Nephron progenitor cell (in vitro differentiated cells): ENCODE measurements around the gene HPX.

Experiments
- DNase-seq: peaks from one replicate; pipeline ENCODE4 v3.0.0; 2021
- H3K27ac Mint-ChIP-seq: 2 replicates; pipeline ENCODE4 v1.8.0; 2021; ENCODE audit warnings: mild to moderate bottlenecking, moderate library complexity, mixed read lengths
- H3K27me3 Mint-ChIP-seq: 2 replicates; pipeline ENCODE4 v1.8.0; 2021; ENCODE audit warnings: mild to moderate bottlenecking, low read depth, mixed read lengths; ENCODE audit not compliant: poor library complexity
- H3K36me3 Mint-ChIP-seq: 2 replicates; pipeline ENCODE4 v1.8.0; 2021; ENCODE audit warnings: low read depth, mixed read lengths
- H3K4me1 Mint-ChIP-seq: 2 replicates; pipeline ENCODE4 v1.8.0; 2021; ENCODE audit warnings: mixed read lengths
- H3K4me3 Mint-ChIP-seq: 2 replicates; pipeline ENCODE4 v1.8.0; 2021; ENCODE audit warnings: mild to moderate bottlenecking, moderate library complexity, mixed read lengths
- H3K9me3 Mint-ChIP-seq: 2 replicates; pipeline ENCODE4 v1.8.0; 2021; ENCODE audit warnings: mild to moderate bottlenecking, moderate library complexity, mixed read lengths
- TF ChIP-seq, protein P1 (sequence below): fragments of 200-600 bp; sonication (generic); IDR thresholded peaks from 2 replicates; pipeline ENCODE4 v1.5.0; 2021; ENCODE audit warnings: antibody characterized with exemption

The HPX gene

GRCh38 chr11:6419009-6419631 is 21.7 kb downstream of the HPX start, which contains the start of gene APBB1:
APBB1 (minus strand) TSS chr11:6419094; CDS start chr11:6411347, 7,747 bp downstream.
- no peaks in the 10 kb centered on the region for H3K9me3 Mint-ChIP-seq
- no peak within 1 kb of the TSS for H3K27ac Mint-ChIP-seq
- peaks cover 10% of the 10 kb centered on the region for H3K4me1 Mint-ChIP-seq
- peak within 1 kb of the TSS; percentile 84 for H3K4me3 Mint-ChIP-seq
- TF ChIP-seq, protein P1, sequence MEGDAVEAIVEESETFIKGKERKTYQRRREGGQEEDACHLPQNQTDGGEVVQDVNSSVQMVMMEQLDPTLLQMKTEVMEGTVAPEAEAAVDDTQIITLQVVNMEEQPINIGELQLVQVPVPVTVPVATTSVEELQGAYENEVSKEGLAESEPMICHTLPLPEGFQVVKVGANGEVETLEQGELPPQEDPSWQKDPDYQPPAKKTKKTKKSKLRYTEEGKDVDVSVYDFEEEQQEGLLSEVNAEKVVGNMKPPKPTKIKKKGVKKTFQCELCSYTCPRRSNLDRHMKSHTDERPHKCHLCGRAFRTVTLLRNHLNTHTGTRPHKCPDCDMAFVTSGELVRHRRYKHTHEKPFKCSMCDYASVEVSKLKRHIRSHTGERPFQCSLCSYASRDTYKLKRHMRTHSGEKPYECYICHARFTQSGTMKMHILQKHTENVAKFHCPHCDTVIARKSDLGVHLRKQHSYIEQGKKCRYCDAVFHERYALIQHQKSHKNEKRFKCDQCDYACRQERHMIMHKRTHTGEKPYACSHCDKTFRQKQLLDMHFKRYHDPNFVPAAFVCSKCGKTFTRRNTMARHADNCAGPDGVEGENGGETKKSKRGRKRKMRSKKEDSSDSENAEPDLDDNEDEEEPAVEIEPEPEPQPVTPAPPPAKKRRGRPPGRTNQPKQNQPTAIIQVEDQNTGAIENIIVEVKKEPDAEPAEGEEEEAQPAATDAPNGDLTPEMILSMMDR = no peak
- no peaks in the 10 kb centered on the region for H3K36me3 Mint-ChIP-seq
- DNase-seq = peak; percentile 79
- peaks cover 39% of the 10 kb centered on the region for H3K27me3 Mint-ChIP-seq

DNA sequence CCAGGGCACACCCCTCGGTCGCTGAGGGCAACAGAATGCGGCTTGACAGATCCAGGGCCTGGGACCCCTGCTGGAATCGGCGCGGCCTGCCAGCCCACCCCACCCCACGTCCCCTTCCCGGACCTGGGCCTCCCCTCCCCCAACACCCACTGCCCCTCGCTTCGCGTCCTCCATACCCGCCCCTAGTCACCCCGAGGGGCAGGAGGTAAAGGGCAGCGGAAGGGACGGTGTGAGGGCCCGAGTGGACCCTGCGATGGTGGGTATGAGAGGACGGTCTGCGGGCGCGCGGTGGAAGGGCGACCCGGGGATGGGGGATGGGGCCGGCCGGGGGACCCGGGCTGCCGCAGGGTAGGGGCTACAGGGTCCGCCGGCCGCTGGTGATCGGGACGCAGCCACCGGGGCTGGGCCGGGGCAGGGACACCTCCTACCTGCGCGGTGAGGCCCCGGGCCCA is 22.2 kb downstream of the HPX start:
- TF ChIP-seq, protein P1 = no peak
- Mint-ChIP-seq H3K27ac (no peak overlapping the region), H3K36me3 (no peaks in the 10 kb centered on the region), H3K9me3 (no peaks in the 10 kb centered on the region), H3K27me3 (peaks cover 34% of the 10 kb centered on the region), H3K4me1 (peaks cover 10% of the 10 kb centered on the region), H3K4me3 (no peak overlapping the region)
- DNase-seq = peak; percentile 56

DNA sequence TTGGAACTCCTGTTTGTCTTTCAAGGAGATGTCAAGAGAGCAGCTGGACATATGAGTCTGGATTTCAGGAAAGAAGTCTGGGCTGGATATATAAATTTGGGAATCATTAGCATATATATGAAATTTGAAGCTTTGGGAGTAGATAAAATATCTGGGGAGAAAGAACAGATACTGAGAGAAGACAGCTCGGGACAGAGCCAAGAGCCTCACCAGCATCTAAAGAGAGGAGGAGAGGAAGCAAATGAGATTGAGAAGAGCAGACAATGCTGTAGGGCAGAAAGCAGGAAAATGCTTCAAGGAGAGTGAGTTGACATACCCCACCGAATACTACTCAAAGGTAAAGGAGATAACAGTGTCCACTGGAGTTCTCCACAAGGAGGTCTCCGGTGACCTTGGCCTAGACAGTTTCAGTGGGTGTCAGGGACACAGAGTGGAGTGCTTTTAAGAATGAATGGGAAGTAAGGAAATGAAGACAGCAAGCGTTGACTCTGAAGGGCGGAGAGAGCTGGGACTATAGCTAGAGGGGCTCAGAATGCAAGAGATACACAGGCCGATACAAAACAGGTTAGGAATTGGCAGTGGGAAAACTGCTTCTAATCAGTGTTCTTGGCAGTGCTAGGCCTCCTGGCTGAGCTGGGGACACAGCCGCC is 22.8 kb downstream of the HPX start:
- H3K4me3 Mint-ChIP-seq = no peak overlapping the region
- TF ChIP-seq, protein P1 = no peak

DNA sequence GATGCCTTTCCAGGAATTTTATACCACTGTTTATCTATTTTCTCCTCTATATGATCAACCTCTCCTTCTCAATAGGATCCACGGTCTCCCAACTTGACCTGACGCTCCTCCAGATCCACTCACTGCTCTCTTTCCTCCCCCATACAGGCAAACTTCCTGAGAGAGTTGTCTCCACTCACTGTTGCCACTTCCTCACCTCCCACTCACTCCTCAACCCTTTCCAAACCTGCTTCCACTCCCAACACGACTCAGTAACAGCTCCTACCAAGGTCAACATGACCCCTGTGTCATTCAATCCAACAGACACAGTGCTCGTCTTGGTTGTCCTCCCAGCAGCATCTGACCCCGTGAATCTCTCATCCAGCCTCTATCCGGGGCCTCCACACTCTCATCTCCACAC is 25.0 kb downstream of the HPX start:
- Mint-ChIP-seq H3K4me1 (peaks cover 10% of the 10 kb centered on the region), H3K36me3 (no peaks in the 10 kb centered on the region), H3K4me3 (no peak overlapping the region), H3K27me3 (peaks cover 10% of the 10 kb centered on the region), H3K27ac (no peak overlapping the region), H3K9me3 (no peaks in the 10 kb centered on the region)
- TF ChIP-seq, protein P1 = no peak
- DNase-seq = no peak

More for the DNA sequence above, 22.8 kb downstream of the HPX start:
- Mint-ChIP-seq H3K9me3 (no peaks in the 10 kb centered on the region), H3K4me1 (peaks cover 10% of the 10 kb centered on the region), H3K27me3 (peaks cover 28% of the 10 kb centered on the region), H3K36me3 (no peaks in the 10 kb centered on the region), H3K27ac (no peak overlapping the region)
- DNase-seq = no peak

DNA sequence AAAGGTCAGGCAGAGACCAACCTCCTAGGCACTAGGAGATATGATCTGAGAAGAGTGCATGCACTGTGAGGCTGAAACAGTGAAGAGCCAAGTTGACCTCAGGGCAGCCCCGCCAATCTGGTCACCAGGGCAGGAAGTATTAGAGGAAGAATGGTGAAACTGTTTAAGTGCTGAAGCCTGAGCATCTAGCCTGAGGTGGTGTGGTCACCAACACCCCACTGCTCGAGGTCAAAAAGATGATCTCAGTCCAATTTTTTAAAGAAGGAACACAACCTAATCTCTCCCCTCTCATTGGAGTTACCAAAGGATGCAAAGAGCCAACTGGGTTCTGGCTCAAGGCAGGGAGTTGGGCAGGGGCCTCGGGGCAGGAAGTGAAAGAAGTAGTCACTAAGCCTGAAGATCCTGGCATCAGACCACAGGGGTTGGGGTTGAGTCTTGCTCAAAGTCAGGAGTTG is 25.9 kb downstream of the HPX start:
- Mint-ChIP-seq H3K4me1 (peaks cover 5% of the 10 kb centered on the region), H3K27me3 (peaks cover 4% of the 10 kb centered on the region), H3K36me3 (peaks cover 4% of the 10 kb centered on the region), H3K27ac (no peak overlapping the region), H3K4me3 (no peak overlapping the region), H3K9me3 (no peaks in the 10 kb centered on the region)
- TF ChIP-seq, protein P1 = no peak
- no peak for DNase-seq
